HCT116 (cell line): ENCODE results near the gene LHX3. TPM values are rescaled to one million over a fixed set of nuclear protein-coding genes. Genes with fewer than 3 reads are reported as not detected.

Source experiments
- ATAC-seq: fragments of 200-7000 bp; cut with Tn5 transposase; 2 replicates; pipeline ENCODE4 v1.9.1; 2020; ENCODE audit warnings: mild to moderate bottlenecking, moderate library complexity
- BruUV-seq: library from RNA; stranded (reverse); fragments of 400-500 nt; replicated peaks from 2 replicates; lab custom pipeline; 2021; lab: Mats Ljungman, UMichigan
- CTCF ChIA-PET: fragments of 300-600 bp; sonication (Branson Sonifier 250); formaldehyde crosslinking; loops from one replicate; lab custom pipeline; 2021; ENCODE audit warnings: antibody characterized with exemption; lab: Charles Lee
- POLR2A ChIA-PET: fragments of 300-600, 350-600 bp; sonication (Branson Sonifier 250); formaldehyde crosslinking; loops from one replicate; lab custom pipeline; 2021; ENCODE audit warnings: antibody characterized with exemption; lab: Charles Lee
- RAD21 ChIA-PET, 2 experiments: fragments of 300-600 bp; sonication (Branson Sonifier 250); formaldehyde crosslinking; loops; one replicate each; lab custom pipeline; 2023; ENCODE audit warnings: low total read pairs in 2 of 2; ENCODE audit not compliant: uncharacterized antibody in 2 of 2, unreplicated experiment in 2 of 2, low non-redundant PET in 1 of 2; lab: Charles Lee
- DNase-seq: peaks from one replicate; pipeline ENCODE4 v3.0.0-alpha.2; 2010; ENCODE audit warnings: low read depth, low spot score
- H2AFZ ChIP-seq: fragments of 200-600 bp; shearing (Covaris generic), sonication (generic); 2 replicates; pipeline ENCODE4 v1.6.1; 2017; ENCODE audit warnings: low read depth, mixed run types, mixed read lengths, antibody characterized with exemption, low read length; ENCODE audit not compliant: poor library complexity, severe bottlenecking
- H3K27ac ChIP-seq: 2 replicates; pipeline ENCODE4 v1.5.1; 2012; ENCODE audit warnings: low read depth, low read length
- H3K27me3 ChIP-seq: fragments of 200-600 bp; sonication (generic); 2 replicates; pipeline ENCODE4 v1.6.1; 2016; ENCODE audit warnings: mixed run types, low read length, mixed read lengths; ENCODE audit not compliant: insufficient read depth
- H3K36me3 ChIP-seq, 2 experiments: fragments of 200-500 bp in 1 of 2; fragments of 200-600 bp in 1 of 2; sonication (Bioruptor generic) in 1 of 2; sonication (generic) in 1 of 2; 2 replicates each; pipeline versions ENCODE4 v1.5.1 to v1.6.1; 2014 to 2016; ENCODE audit warnings: low read length in 2 of 2, inconsistent platforms in 1 of 2, mixed read lengths in 1 of 2, mixed run types in 1 of 2; ENCODE audit not compliant: insufficient read depth in 2 of 2, control insufficient read depth in 1 of 2
- H3K4me1 ChIP-seq, 2 experiments: fragments of 200-600 bp in 1 of 2; sonication (generic) in 1 of 2; 2 replicates each; pipeline versions ENCODE4 v1.5.1 to v1.6.1; 2012 to 2017; ENCODE audit warnings: low read length in 2 of 2, inconsistent platforms in 1 of 2, mild to moderate bottlenecking in 1 of 2, mixed read lengths in 1 of 2, mixed run types in 1 of 2, moderate library complexity in 1 of 2; ENCODE audit not compliant: insufficient read depth in 2 of 2, control insufficient read depth in 1 of 2
- H3K4me2 ChIP-seq: fragments of 200-600 bp; sonication (generic); 2 replicates; pipeline ENCODE4 v1.6.1; 2017; ENCODE audit warnings: mixed run types, low read length, mixed read lengths
- H3K4me3 ChIP-seq, 2 experiments: fragments of 200-600 bp in 1 of 2; sonication (generic) in 1 of 2; replicated peaks in 1 of 2; 2 replicates each; pipeline ENCODE4 v1.5.1; 2011 to 2016; ENCODE audit warnings: low read length in 2 of 2, control low read depth in 1 of 2, low read depth in 1 of 2, mild to moderate bottlenecking in 1 of 2, mixed read lengths in 1 of 2, mixed run types in 1 of 2
- H3K79me2 ChIP-seq: fragments of 200-600 bp; sonication (generic); 2 replicates; pipeline ENCODE4 v1.6.1; 2017; ENCODE audit warnings: mild to moderate bottlenecking, mixed run types, low read length, moderate library complexity, mixed read lengths; ENCODE audit not compliant: insufficient read depth
- H3K9ac ChIP-seq: fragments of 200-600 bp; sonication (generic); 2 replicates; pipeline ENCODE4 v1.6.1; 2016; ENCODE audit warnings: low read length, mixed read lengths
- H3K9me2 ChIP-seq: fragments of 200-600 bp; sonication (generic), shearing (Covaris generic); 2 replicates; pipeline ENCODE4 v1.6.1; 2017; ENCODE audit warnings: mixed run types, mild to moderate bottlenecking, moderate library complexity; ENCODE audit not compliant: insufficient read depth
- H3K9me3 ChIP-seq, 2 experiments: fragments of 200-500 bp in 1 of 2; fragments of 200-600 bp in 1 of 2; sonication (Bioruptor generic) in 1 of 2; sonication (generic) in 1 of 2; 2 replicates each; pipeline ENCODE4 v1.6.1; 2014 to 2017; ENCODE audit warnings: low read length in 2 of 2, mixed read lengths in 2 of 2, inconsistent platforms in 1 of 2, low read depth in 1 of 2, mild to moderate bottlenecking in 1 of 2, mixed run types in 1 of 2, moderate library complexity in 1 of 2; ENCODE audit not compliant: control insufficient read depth in 1 of 2, insufficient read depth in 1 of 2
- H4K20me1 ChIP-seq: fragments of 200-600 bp; sonication (generic), shearing (Covaris generic); 2 replicates; pipeline ENCODE4 v1.6.1; 2017; ENCODE audit warnings: mixed run types, mild to moderate bottlenecking, moderate library complexity; ENCODE audit not compliant: insufficient read depth
- CEBPB ChIP-seq: IDR thresholded peaks from 2 replicates; pipeline ENCODE4 v1.6.1; 2012; ENCODE audit warnings: low read depth
- EGR1 ChIP-seq: IDR thresholded peaks from 2 replicates; pipeline ENCODE4 v1.6.1; 2012; ENCODE audit warnings: low read depth
- EZH2 ChIP-seq: fragments of 200-600 bp; sonication (generic); IDR thresholded peaks from 2 replicates; pipeline ENCODE4 v1.6.1; 2017; ENCODE audit warnings: antibody characterized with exemption, mixed run types
- FOSL1 ChIP-seq: IDR thresholded peaks from 2 replicates; pipeline ENCODE4 v1.6.1; 2012; ENCODE audit warnings: low read depth
- MAX ChIP-seq: IDR thresholded peaks from 2 replicates; pipeline ENCODE4 v1.6.1; 2012
- POLR2A ChIP-seq: IDR thresholded peaks from 2 replicates; pipeline ENCODE4 v1.7.0; 2011; ENCODE audit warnings: borderline replicate concordance; ENCODE audit not compliant: insufficient read depth, insufficient read length; ENCODE audit errors: extremely low read depth
- REST ChIP-seq: IDR thresholded peaks from 2 replicates; pipeline ENCODE4 v1.6.1; 2012; ENCODE audit warnings: low read depth
- SIN3A ChIP-seq: IDR thresholded peaks from 2 replicates; pipeline ENCODE4 v1.6.1; 2012; ENCODE audit warnings: low read depth
- YY1 ChIP-seq: IDR thresholded peaks from 2 replicates; pipeline ENCODE4 v1.6.1; 2011; ENCODE audit warnings: low read length, low read depth, moderate library complexity, mild to moderate bottlenecking; ENCODE audit not compliant: insufficient replicate concordance; ENCODE audit errors: extremely low read depth
- ZBTB33 ChIP-seq: IDR thresholded peaks from 2 replicates; pipeline ENCODE4 v1.6.1; 2011; ENCODE audit warnings: mild to moderate bottlenecking, low read length, moderate library complexity; ENCODE audit not compliant: insufficient replicate concordance; ENCODE audit errors: extremely low read depth
- ZFX ChIP-seq: fragments of 450-650 bp; IDR thresholded peaks from 2 replicates; pipeline ENCODE4 v1.6.1; 2017
- ZNF274 ChIP-seq: fragments of 200-500 bp; sonication (Bioruptor generic); IDR thresholded peaks from 2 replicates; pipeline ENCODE4 v1.6.1; 2014; ENCODE audit warnings: mild to moderate bottlenecking, low read depth, low read length, inconsistent platforms
- intact Hi-C: fragments of 100-400 bp; cut with micrococcal nuclease; formaldehyde crosslinking; loops from 2 replicates; pipeline ENCODE4 v1.10.0; 2022
- total RNA-seq: library from RNA; stranded (reverse); gene quantifications from one replicate; pipeline ENCODE4 v1.2.1, GENCODE V29; 2021; ENCODE audit not compliant: unreplicated experiment

LHX3 gene
- total RNA-seq, 1 experiment from 2014 or later, result not detected

GRCh38 chr9:136147038-136147889 is 57.7 kb downstream of the LHX3 start:
- H3K36me3 ChIP-seq, result no peaks in the 10 kb centered on the region
- no peak overlapping the region for H2AFZ ChIP-seq
- DNase-seq (no peak), ATAC-seq (no peak)
- H3K9ac ChIP-seq, result no peak overlapping the region
- BruUV-seq, result no TSS peak
- no peak overlapping the region for H3K4me3 ChIP-seq
- no peaks in the 10 kb centered on the region for H3K27me3 ChIP-seq
- no peaks in the 10 kb centered on the region for H3K4me1 ChIP-seq
- H3K27ac ChIP-seq, result no peak overlapping the region
- RAD21 ChIA-PET, result no interaction called here
- H3K9me3 ChIP-seq, result no peaks in the 10 kb centered on the region
- no peak overlapping the region for H3K4me2 ChIP-seq
- POLR2A ChIA-PET, result no interaction called here
- no peaks in the 10 kb centered on the region for H4K20me1 ChIP-seq
- CTCF ChIA-PET, result interaction anchor here (1.0 kb wide), 1 partner anchor 9 kb away, joined by 3 read pairs; no protein-coding TSS in a partner anchor
- H3K9me2 ChIP-seq, result no peaks in the 10 kb centered on the region
- intact Hi-C loops, result no loop called here
- TF ChIP-seq CEBPB (no peak), EZH2 (no peak), ZNF274 (no peak), SIN3A (no peak), MAX (no peak), YY1 (no peak), ZFX (no peak), POLR2A (no peak), REST (no peak), EGR1 (no peak), FOSL1 (no peak), ZBTB33 (no peak)
- H3K79me2 ChIP-seq, result no peaks in the 10 kb centered on the region

Other genes starting within 250 kb of the LHX3 start
- 54.8 TPM for gene UBAC1, start 243.8 kb downstream of the LHX3 start, total RNA-seq
- 27.8 TPM for gene NACC2, start 109.8 kb downstream of the LHX3 start, total RNA-seq
- 37.5 TPM for gene TMEM250, start 86.3 kb downstream of the LHX3 start, total RNA-seq
- gene QSOX2, start 40.7 kb upstream of the LHX3 start, total RNA-seq, result 34.6 TPM
- 4.6 TPM for gene CCDC187, start 99.0 kb upstream of the LHX3 start, total RNA-seq
- gene GPSM1, start 122.4 kb upstream of the LHX3 start, total RNA-seq, result 26.4 TPM
- gene DNLZ, start 158.6 kb upstream of the LHX3 start, total RNA-seq, result 21.9 TPM
- gene CARD9, start 168.5 kb upstream of the LHX3 start, total RNA-seq, result 1.2 TPM
- 20.4 TPM for gene SNAPC4, start 195.0 kb upstream of the LHX3 start, total RNA-seq
- 119 TPM for gene ENTR1, start 205.5 kb upstream of the LHX3 start, total RNA-seq
- gene PMPCA, start 205.5 kb upstream of the LHX3 start, total RNA-seq, result 116 TPM
- gene INPP5E, start 234.7 kb upstream of the LHX3 start, total RNA-seq, result 23.8 TPM